Mucosa of descending colon (tissue), 3 donors: ENCODE measurements around the gene OR5B21. TPM values are rescaled to one million over a fixed set of nuclear protein-coding genes. Genes with fewer than 3 reads are reported as not detected.

Experiments
- ATAC-seq: fragments of 200-7000 bp; cut with Tn5 transposase; one replicate; pipeline ENCODE4 v1.9.1; 2020; ENCODE audit warnings: mild to moderate bottlenecking, moderate library complexity
- DNase-seq, 3 donors: peaks; one replicate each; pipeline ENCODE4 v3.0.0-alpha.2; 2020
- H3K36me3 ChIP-seq: fragments of 200-600 bp; one replicate; pipeline ENCODE4 v1.8.0; 2021; ENCODE audit warnings: low read depth, mild to moderate bottlenecking
- H3K4me1 ChIP-seq: fragments of 200-600 bp; one replicate; pipeline ENCODE4 v1.8.0; 2021; ENCODE audit warnings: low read depth, mild to moderate bottlenecking
- H3K4me3 ChIP-seq: fragments of 200-600 bp; one replicate; pipeline ENCODE4 v1.8.0; 2021; ENCODE audit warnings: mild to moderate bottlenecking
- H3K9me3 ChIP-seq: fragments of 200-600 bp; one replicate; pipeline ENCODE4 v1.8.0; 2021; ENCODE audit warnings: mild to moderate bottlenecking
- CTCF ChIP-seq: fragments of 200-600 bp; IDR thresholded peaks from one replicate; pipeline ENCODE4 v1.8.0; 2022; ENCODE audit warnings: antibody characterized with exemption, mild to moderate bottlenecking
- intact Hi-C, 2 donors: fragments of 100-400 bp; cut with DNase I in 1 of 2; cut with micrococcal nuclease in 1 of 2; formaldehyde crosslinking; loops; one replicate each; pipeline versions ENCODE4 v1.11.0 to v1.11.1; 2022; cut with DNase I, micrococcal nuclease
- total RNA-seq, 3 donors: library from RNA; stranded (reverse); fragmentation: NEBNext Ultra II Directional in 2 of 3; extraction: Animal tissue kit (Norgen Biotek cat#: 25700) in 2 of 3; gene quantifications; one replicate each; pipeline versions ENCODE4 v1.2.1 to v1.2.4, GENCODE V29; 2021 to 2023
- donor health status: DM: no; HTN: no; CAD: no; lungs with moderate emphysema.
- donor health status: DM: no; HTN: no; CAD: no.
- donor health status: DM: no; HTN: yes; CAD: no.

The OR5B21 gene
- total RNA-seq, 3 donors from 2014 or later = not detected

- TF ChIP-seq CTCF = no peak
- Histone ChIP-seq H3K4me1 (no peaks in the 10 kb centered on the region), H3K9me3 (no peaks in the 10 kb centered on the region), H3K4me3 (no peak overlapping the region), H3K36me3 (no peaks in the 10 kb centered on the region)
- ATAC-seq (no peak), DNase-seq (no peak)
- intact Hi-C loops = no loop called here
These were observed 14.2 kb downstream of the OR5B21 start for GRCh38 chr11:58493676-58494075.

DNA sequence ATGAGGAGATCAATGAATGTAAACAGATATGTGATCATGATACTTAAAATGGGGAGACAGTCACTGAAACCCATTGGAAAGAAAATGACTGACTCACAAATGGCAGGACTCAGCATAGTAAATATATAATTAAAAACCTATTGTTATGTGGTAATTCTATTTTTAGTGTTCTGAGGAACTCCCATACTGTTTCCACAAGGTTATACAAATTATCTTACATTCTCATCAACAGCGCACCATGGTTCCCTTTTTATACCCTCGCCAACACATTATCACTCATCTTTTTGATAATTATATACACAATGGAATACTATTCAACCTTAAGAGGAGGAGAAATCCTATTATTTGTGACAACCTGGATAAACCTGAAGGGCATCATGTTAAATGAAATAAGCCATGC, 17.1 kb downstream of the OR5B21 start:
- Histone ChIP-seq H3K9me3 (no peaks in the 10 kb centered on the region), H3K4me1 (no peaks in the 10 kb centered on the region), H3K36me3 (no peaks in the 10 kb centered on the region), H3K4me3 (no peak overlapping the region)
- TF ChIP-seq CTCF = no peak
- intact Hi-C loops = no loop called here
- no peak for ATAC-seq
- DNase-seq = no peak

GRCh38 chr11:58487170-58487569, 20.7 kb downstream of the OR5B21 start:
- no peak for ATAC-seq
- H3K4me3 ChIP-seq = no peak overlapping the region
- no peaks in the 10 kb centered on the region for H3K9me3 ChIP-seq
- DNase-seq = no peak
- TF ChIP-seq CTCF = no peak
- intact Hi-C loops = no loop called here
- no peaks in the 10 kb centered on the region for H3K36me3 ChIP-seq
- no peaks in the 10 kb centered on the region for H3K4me1 ChIP-seq

DNA sequence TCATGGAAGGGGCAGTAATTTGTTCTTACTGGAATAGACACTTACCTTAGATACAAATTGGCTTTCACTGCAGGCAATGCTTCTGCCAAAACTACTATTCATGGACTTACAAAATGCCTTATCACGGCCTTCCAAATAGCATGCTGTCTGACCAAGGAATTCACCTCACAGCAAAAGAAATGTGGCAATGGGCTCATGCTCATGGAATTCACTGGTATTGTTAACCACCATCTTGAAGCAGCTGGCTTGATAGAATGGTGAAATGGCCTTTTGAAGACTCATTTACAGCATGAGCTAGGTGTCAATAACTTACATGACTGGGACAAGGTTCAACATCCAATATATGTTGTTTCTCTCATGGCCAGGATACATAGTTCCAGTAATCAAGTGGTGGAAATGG, 21.9 kb downstream of the OR5B21 start:
- H3K4me3 ChIP-seq = no peak overlapping the region
- ATAC-seq (no peak), DNase-seq (no peak)
- no peaks in the 10 kb centered on the region for H3K4me1 ChIP-seq
- no peak for TF ChIP-seq CTCF
- no peaks in the 10 kb centered on the region for H3K36me3 ChIP-seq
- H3K9me3 ChIP-seq = no peaks in the 10 kb centered on the region
- intact Hi-C loops = no loop called here

DNA sequence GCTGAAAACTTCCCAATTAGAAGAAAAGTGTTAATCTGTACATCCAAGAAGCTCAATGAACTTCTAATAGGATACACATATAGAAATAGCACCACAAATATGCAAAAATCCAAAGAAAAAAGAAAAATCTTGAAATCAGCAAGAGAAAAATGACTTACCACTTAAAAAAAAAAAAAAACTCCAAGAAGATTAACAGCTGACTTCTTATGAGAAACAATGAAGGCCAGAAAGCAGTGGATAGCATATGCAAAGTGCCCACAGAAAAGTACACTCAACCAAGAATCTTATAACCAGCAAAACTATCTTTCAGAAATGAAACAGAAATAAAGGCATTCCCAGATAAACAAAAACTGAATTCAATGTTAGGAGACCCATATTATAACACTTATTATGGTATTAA, 36.0 kb downstream of the OR5B21 start:
- no peak for TF ChIP-seq CTCF
- Histone ChIP-seq H3K4me1 (no peaks in the 10 kb centered on the region), H3K36me3 (no peaks in the 10 kb centered on the region), H3K4me3 (no peak overlapping the region), H3K9me3 (peaks cover 20% of the 10 kb centered on the region)
- ATAC-seq = no peak
- intact Hi-C loops = no loop called here
- no peak for DNase-seq

GRCh38 chr11:58466293-58466692, 41.6 kb downstream of the OR5B21 start:
- Histone ChIP-seq H3K4me3 (no peak overlapping the region), H3K4me1 (no peaks in the 10 kb centered on the region), H3K9me3 (peaks cover 5% of the 10 kb centered on the region), H3K36me3 (no peaks in the 10 kb centered on the region)
- intact Hi-C loops = no loop called here
- DNase-seq (no peak), ATAC-seq (no peak)
- TF ChIP-seq CTCF = no peak
